Renal pelvis (tissue), 4 donors: ENCODE measurements around the gene ARIH1. TPM values are rescaled to one million over a fixed set of nuclear protein-coding genes. Genes with fewer than 3 reads are reported as not detected.
A peak's percentile ranks its signal among the peaks of the same experiment; 100 is the strongest.

Source experiments
- DNase-seq: peaks from one replicate; pipeline ENCODE4 v3.0.0-alpha.2; 2013
- polyA plus RNA-seq, 3 donors: library from polyadenylated mRNA; unstranded; fragments of 120-200 nt; gene quantifications; one replicate each; pipeline ENCODE4 v1.2.1, GENCODE V29; 2013; ENCODE audit not compliant: insufficient read length in 3 of 3

Gene ARIH1
- polyA plus RNA-seq, 3 donors: 169 to 199 (median 186) TPM

DNA sequence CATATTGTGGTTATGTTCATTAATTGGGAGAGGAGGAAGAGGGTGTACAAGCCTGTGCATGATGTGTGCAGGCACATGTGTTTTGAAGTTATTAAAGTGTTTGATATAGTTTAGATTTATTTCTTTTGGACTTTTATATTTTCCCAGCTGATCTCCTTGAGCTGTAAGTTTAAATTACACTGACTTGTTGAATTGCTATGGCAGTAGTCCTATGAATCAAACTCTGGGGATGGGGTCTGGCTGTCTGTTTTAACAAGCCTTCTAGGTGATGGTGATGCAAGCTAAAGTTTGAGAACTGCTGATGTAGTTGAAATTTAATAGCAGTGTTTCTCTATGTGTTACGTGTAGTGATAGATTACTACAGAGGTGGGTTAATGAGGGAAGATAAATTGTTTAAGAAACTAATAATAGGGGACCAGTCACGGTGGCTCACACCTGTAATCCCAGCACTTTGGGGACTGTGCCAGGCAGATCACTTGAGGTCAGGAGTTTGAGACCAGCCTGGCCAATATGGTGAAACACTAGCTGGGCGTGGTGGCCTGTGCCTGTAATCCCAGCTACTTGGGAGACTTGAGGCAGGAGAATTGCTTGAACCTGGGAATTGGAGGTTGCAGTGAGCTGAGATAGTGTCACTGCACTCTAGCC lies 7.0 kb downstream of the ARIH1 start:
- DNase-seq: no peak

DNA sequence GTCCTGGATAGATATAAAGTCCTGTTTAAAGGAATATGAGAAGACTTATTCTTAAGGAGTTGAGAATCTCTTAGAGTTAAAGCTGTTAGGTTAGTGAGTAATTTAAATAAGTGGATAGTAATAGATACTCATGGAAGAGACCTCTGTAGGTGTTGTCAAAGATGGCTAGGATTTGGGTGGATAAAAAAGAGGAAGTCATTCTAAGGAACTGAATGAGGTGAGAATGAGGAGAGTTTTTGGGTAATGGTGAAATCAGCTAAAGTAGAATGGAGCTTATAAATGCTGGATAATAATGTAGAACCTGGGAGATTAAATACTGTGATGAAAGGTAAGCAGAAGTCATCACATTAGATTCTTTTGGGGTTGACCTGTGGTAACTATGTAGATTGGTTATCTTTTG lies 8.1 kb downstream of the ARIH1 start:
- no peak for DNase-seq

DNA sequence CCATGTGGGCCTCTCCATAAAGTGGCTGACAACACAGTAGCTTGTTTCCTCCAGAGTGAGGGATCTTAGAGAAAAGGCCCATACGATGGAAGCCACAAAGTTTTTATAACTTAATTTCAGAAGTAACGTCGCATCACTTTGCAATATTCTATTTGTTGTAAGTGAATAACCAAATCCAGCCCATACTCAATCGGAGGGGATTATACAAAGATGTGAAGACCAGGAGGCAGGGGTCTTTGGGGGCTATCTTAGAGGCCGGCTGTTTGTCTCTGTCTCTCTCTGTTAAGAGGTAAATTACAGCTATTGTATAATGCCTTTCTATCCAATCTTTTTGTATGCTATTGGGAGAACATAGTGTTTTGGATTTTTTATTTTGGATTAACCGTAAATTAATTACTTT lies 9.1 kb downstream of the ARIH1 start:
- no peak for DNase-seq

DNA sequence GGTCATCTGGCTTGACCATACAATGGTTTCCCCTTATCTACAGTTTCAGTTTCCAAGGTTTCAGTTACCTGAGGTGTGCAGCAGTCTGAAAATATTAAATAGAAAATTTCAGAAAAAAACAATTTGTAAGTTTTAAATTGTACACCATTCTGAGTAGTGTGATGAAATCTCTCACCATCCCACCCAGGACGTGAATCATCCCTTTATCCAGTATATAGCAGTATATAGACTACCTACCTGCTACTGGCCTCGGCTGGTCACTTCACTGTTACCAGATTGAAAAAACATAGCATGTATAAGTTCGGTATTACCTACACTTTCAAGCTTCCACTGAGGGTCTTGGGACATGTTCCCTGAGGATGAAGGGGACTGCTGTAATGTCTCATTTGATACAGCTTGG lies 12.0 kb downstream of the ARIH1 start:
- DNase-seq: no peak

DNA sequence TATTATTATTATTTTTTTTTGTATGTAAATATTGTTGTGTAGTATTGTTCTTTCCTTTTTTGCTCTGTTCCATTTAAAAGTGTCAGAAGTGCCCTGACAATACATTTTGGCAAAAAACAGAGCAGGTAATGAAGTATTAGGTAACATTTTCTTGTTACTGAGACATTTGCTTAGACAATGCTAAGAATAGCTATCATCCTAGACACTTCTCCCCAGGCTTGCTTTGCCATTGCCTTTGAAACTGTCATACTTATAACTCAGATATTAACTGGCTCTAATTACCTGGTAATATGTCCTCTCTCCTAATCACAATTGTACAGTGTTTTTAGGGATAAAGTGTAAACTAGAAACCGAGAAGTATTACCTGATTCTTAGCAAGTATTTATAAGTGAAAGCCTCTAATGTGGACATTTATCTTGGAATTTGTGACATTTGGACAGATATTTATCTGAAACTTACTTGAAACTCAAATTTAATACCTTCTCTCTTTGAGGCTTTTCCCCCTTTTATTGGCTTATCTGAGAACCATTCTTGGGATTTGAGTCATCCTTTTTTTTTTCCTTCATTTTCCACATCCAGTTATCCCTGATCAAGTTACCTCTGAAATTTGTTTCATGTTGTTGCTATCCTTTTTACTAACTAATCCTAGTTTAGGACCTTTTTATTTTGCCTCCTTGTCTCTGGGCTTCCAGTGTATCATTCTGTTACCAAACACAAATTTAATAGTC lies 13.1 kb downstream of the ARIH1 start:
- no peak for DNase-seq

DNA sequence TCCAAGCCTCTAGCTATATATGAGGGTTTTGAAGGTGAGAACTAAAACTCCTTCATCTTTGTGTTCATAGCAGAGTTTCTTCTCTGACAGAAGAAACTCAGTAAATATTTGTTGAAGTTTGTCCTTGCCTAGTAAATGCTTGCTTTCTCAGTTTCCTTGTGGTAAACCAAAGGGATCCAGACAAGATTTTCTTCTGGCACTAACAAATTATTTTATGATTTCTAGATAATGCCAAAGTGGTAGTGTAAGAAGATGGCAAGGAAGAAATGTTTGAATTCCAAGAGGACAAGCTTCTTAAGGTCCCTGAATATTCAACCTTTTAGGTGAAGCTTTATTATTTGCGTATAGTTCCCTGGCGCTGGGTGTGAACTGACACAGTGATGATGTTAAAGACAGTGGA lies 14.4 kb downstream of the ARIH1 start:
- DNase-seq: no peak

DNA sequence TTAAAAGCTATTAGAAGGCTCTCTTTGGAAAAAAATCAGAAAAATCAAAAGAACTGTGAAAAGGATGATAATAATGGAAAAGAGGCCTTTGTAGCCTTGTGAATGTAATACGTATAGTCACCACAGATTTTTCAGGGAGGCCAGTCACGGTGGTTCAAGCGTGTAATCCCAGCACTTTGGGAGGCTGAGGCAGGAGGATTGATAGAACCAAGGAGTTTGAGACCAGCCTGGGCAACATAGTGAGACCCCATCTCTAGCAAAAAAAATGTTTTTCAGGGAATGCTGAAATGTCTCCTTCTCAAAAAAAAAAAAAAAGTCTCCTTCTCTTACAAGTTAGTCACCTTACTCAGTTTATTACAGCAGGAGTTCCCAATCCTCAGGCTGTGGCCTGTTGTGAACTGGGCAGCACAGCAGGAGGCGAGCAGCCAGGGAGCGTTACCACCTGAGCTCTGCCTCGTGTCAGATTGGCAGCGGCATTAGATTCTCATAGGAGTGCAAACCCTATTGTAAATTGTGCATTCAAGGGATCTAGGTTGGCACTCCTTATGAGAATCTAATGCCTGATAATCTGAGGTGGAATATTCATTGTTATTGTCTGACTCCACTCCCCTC lies 15.9 kb downstream of the ARIH1 start:
- DNase-seq: no peak

DNA sequence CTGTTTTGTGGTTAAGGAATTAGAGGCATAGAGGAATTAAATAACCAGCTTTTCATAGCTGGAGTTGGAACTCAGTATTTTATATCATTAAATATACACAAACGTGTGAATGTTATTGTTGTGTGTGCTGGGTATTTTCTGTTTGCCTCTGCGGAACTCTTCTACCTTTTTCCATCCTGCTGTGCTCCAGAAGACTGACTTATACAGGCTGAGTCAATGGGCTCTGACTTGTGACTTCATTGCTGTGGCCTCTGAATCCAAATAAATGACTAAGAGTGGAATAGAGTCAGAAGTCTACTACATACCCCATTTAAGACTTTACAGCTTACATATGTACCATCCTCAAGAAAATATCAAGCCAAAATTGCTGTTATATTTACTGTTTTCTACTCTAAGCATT lies 17.6 kb downstream of the ARIH1 start:
- no peak for DNase-seq

DNA sequence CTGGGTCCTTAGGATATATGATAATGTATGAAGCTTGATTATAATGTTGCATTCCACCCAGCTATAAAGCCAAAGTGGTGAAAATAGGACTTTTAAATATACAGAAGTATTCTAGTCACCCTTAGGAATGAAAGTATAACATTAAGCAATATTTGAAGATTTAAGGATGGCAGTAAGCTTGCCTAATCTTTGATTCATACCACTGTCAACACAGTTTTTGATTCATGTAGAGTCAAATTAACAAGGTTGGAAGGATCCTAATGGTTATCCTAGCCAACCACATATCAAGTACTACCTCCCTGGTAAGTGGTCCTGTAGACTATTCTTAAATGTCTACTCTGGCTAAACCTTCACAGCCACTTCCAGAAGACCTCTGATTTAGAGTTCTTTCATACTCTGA lies 18.6 kb downstream of the ARIH1 start:
- no peak for DNase-seq

DNA sequence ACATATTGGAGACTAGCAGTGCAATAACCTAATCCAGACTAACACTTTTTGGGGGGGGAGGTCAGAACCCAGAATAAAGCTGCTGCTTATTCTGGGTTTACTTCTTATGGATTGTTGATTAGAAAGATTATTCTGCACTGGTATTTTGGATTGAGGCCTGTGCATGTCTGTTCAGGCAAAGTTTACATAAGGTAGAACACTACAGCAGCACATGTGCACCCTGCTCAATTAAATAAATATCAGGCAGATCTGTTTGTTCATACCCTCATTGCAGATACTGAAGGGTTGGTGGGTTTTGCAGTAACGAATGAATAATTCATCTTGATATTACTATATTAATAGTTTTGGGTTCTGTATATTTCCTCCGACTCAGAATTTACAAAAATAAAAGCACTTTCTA lies 19.1 kb downstream of the ARIH1 start:
- DNase-seq: no peak

DNA sequence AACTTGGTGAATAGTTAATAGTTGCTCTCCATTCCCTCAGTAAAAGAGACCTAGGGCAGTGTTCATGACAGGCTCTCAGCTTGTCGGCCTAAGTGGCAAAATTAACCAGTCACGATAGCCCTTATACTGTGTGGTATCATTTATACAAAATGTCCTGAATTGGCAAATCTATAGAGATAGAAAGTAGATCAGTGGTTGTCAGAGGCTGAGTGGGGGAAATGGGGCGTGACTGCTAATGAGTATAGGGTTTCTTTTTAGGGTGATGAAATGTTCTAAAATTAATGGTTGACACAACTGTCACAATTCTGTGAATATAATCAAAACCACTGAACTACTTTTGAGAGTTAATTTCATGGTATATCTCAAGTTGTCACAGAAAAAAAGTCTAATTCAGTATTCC lies 20.9 kb downstream of the ARIH1 start:
- DNase-seq: no peak

DNA sequence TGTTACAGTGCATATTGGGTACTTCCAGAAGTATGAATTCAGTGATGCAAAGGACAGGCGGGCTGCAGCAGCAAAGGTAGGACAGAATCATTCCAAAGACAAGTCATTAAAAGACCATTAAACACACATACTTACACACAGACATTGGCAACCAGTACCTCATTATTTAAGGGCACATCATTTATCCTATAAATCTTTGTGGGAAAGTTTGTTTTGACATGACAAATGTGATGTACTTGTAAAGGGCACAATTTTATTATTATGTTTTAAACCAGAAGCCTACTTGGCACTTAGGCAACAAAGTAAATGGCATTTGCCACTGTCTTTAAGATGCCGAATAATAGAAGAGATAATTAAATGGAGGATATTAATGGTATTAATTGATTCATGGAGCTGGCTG lies 22.7 kb downstream of the ARIH1 start:
- no peak for DNase-seq

DNA sequence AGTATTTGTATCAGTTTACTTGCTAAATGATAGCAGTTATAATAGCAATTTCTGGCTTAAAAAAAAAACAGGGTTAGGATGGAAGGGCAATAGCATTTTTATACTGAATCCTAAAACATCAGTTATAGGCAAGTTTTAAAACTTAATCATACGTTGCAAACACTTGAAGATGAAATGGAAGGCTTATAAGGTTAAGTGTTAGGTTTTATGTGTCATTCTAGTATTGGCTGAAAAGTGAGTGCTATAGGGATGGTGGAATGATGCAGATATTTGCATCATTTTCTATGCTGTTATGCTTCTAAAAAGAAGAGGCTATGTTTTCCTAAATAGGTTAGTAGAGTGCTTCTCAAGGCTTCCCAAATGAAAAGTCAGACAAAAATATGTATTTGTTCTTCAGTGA lies 23.3 kb downstream of the ARIH1 start:
- DNase-seq: no peak

DNA sequence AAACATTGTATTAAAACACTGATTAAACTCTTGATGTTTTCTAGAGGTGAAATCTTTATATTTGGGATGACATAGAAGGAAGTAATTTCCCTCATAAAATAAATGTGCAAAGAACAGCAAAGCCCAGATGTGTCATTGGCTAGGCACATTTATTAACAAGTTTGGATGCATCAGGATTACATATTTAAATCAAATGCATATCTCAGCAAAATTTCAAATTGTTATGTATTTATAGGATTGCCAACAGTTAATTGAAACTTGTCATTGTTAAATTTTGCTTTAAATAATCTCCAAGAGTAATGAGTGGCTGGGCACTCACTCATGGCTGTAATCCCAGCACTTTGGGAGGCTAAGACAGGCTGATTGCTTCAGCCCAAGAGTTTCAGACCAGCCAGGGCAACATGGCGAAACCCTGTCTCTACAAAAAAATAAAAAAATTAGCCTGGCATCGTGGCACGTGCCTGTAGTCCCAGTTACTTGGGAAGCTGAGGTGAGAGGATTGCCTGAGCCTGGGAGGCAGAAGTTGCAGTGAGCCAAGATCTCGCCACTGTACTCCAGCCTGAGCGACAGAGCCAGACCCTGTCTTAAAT lies 28.2 kb downstream of the ARIH1 start:
- no peak for DNase-seq

DNA sequence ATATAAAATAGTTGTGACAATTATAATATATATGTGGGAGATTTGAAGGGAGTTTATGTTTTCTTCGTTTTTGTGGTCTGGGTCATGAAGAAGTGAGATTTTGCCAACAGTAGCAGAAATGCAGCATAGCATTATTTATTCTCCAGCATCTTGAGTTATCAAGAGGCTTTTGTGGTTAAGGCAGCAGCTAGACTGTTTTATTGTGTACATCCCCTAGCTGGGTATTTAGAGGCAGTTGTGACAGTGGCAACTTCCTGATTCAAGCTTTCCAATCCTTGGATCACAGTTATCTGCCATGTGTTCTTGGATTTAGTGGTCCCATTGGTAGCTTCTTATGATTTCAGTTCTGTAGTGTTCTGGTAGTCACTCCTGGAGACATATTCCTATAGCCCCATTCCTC lies 29.0 kb downstream of the ARIH1 start:
- no peak for DNase-seq

DNA sequence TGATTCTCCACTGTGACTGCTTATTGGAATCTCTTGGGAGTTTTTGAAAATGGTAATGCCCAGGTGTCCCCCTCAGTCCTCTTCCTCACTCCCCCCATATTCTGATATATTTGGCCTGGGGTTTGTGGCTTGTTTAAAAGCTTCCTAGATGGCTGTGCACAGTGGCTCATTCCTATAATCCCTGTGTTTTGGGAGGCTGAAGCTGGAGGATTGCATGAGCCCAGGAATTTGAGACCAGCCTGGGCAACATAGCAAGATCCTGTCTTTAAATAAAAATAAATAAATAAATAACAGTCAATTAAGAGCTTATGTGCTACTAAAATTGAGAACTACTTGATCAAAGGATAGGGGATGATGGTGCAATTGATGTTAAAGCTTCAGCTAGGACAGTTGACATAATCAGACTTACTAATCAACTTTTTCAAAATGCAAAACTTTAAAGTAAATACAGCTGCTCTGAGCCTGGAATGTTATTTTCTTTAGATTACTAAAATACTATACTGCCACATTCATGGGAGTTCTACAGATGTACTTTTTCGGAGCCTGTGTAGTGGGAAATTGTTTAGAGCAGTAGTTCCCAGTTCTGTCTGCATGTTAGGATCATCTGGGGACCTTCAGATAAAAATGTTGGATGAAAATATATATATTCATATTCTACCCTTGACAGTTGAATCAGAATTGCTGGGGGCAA lies 33.4 kb downstream of the ARIH1 start:
- DNase-seq: no peak

DNA sequence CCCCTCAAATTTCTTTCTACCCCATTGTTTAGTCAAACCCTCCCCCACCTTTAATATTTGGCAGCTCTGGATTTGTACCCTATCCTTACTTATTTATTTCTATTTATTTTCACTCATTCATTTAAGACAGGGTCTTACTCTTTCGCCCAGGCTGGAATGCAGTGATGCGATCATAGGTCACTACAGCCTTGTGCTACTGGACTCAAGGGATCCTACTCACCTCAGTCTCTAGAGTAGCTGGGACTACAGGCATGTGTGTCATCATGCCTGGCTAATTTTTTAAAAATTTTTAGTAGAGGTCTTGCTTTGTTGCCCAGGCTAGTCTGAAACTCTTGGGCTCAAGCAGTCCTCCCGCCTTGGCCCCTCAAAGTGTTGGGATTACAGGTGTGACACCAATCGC lies 35.4 kb downstream of the ARIH1 start:
- no peak for DNase-seq

DNA sequence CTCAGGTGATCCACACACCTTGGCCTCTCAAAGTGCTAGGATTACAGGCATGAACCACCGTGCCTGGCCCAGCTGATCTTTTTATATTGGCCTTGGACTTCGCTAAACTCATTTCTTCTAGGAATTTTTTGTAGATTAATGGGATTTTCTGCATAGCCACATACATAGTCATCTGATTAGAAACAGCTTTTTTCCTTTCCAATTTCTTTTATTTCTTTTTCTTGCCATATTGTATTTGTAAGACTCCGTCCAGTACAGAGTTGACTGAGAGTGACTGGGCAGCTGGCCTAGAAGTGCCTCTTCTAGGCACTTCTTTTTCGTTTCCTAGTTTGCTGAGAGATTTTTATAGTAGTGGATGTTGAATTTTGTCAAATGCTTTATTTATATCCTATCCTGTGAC lies 37.4 kb downstream of the ARIH1 start:
- DNase-seq: no peak

DNA sequence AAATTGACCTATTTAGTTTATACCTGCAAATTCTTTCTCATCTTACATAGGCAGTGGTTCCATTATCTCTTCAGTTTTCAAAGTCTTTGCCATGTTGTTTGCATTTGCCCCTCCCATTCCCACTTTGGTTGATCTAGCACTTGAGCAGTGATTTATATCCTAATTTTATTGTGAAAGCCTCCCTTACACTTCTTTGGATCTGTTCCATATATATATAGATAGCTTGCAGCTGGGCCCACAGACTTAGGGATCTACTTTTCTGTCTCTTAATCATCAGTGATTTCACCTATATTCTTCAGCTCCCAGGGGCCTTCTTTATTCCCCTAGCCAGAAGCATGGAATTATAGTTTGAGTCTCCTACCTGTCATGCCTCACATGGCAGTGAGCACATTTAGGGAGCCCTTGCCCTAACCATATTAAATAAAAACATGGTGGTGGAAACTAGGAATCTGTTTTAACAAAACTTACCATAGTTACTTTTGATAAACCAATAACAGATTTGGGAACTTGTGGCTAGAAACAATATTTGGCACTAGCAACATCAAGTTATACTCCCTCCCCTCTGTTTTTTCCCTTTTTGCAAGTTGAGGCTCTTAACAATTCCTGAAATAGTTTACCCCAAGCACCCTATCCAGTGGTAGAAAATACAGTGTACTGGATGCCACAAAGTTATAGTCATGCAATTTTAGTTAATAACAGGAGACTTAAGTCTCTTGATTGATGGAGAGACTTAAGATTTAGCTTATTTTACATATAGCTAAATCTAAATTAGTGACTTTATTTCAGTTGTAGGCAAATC lies 41.7 kb downstream of the ARIH1 start:
- peak; percentile 19 for DNase-seq

DNA sequence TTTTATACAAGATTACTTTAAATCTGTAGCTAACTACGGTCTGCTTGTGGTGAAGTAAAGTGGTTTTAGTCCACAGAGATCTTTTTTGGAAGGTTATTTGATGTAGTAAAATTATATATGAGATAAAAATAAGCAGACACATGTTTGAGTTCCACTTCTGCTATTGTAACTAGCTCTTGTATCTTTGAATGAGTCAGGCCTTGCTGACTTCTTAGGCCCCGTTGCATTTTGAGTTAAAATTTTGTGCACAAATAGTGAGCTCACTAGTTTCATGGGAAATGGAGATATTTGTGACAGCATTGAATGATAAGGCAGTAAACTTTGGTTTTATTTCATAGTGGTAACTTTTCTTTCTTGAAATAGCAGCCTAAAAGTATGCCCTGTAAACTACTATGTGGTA lies 42.6 kb downstream of the ARIH1 start:
- DNase-seq: no peak

DNA sequence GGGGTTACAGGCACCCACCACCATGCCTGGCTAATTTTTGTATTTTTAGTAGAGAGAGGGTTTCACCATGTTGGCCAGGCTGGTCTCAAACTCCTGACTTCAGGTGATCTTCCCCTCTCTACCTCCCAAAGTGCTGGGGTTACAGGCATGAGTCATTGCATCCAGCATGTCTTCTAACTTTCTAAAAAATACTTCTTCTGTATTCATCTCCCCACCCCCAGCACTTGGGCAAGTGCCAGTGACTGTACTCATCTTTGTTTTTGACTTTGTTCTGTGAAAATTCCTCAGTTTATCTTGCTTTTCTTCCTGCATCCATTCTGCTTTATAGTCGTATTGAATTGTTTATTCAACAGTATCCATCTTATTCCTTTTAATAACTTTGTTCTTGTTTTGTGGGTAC lies 47.6 kb downstream of the ARIH1 start:
- DNase-seq: no peak
